ENCODE data around the gene PLA2G2F.
"Not testable (repeated sequence)": the region's sequence is repeated elsewhere in the genome, so short reads cannot be mapped to it uniquely, and the experiment has no call there.

Gene PLA2G2F

DNA sequence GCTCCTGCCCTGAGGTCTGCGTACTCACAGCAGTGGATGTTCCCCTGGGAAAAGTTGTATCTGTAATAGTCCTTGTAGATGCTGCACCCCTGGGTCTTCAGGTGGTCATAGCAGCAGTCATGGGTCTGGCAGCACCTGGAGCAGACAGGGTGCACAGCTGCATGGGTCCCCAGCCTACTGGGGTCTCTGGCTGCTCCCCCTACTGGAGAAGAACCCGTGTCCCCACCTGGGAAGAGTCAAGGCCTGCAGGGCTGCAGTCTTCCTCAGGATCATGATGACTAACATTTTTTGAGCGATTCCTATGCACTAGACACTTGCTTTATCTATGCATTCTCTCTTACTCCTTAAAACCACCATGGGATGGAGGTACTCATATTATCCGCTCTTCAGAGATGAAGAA lies 23.6 kb upstream of the PLA2G2F start:
- DNase-seq = no peak

DNA sequence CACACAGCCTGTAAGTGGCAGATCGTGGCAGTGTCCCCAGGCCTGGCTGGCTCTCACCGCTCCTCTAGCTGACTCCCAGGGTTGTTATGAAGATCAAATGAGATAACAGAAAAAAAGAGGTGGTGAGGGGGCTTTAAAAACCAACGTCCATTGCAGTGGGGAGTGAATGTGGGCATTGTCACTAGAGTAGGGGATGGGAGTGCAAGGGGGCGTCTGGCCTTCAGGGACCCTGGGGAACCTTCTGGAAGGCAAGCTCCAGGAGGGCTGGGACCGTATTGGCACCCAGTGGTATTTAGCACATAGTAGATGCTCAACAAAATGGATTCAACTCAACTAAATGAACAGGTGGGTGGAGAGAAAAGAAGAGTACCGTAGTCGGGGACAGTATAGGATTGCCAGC lies 23.2 kb upstream of the PLA2G2F start:
- no peak for DNase-seq

DNA sequence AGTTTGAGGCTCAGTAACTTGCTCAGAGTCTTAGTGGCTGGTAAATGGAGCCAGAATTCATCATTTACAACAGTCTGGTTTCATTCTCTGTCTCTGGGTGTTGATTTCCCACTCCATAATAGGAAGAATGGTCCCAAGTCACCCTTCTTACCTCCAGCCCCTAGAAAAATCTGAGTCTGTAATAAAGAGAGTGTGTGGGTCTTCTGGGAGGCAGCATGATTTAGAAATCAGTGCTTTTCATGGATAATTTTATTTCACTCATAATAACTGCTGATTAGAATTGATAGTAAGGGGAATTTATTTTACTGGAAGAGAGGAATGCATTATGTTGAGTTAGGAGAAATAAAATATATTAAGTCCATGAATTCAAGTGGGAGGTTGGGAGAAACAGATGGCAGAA lies 21.9 kb upstream of the PLA2G2F start:
- no peak for DNase-seq

DNA sequence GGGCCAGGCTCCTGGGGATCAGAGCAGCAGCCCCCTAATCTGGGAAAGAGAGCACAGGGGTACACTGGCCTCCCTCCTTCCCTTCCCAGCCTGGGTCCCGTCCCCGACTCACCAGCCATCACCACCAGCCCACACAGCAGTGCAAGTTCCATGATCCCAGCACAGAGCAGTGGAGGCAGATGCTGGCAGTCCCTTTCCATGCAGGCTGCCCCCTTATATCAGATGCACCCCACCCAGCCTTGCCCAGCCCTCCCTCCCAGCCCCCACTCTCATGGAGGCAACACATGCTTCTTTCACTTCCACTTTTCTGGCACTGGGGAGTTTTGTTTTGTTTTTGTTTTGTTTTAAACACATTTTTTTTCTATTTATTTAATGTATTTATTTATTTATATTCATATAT lies 19.8 kb upstream of the PLA2G2F start, which contains the start of gene PLA2G2D:
PLA2G2D (minus strand) TSS at position 190 of the 400 bp plus-strand sequence; CDS start at position 152, 38 bp downstream.
- no peak for DNase-seq

DNA sequence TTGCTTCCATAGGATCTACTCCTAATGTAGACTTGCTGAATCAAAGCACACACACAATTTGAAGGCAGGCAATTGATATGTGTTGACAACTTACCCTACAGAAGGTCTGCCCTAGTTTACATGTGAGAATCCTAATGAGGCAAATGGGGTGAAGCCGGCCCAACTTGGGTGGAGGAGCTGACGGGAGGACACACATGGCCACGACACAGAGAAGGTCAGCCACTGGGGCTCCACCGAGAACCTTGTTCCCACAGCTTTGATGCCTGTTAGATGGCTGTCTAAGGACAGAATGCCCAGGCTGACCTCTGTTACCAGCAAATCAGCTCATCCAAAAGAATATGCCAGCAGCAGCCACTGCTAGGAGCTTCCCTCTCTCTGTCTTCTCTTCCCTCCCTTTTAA lies 18.3 kb upstream of the PLA2G2F start:
- DNase-seq = no peak

DNA sequence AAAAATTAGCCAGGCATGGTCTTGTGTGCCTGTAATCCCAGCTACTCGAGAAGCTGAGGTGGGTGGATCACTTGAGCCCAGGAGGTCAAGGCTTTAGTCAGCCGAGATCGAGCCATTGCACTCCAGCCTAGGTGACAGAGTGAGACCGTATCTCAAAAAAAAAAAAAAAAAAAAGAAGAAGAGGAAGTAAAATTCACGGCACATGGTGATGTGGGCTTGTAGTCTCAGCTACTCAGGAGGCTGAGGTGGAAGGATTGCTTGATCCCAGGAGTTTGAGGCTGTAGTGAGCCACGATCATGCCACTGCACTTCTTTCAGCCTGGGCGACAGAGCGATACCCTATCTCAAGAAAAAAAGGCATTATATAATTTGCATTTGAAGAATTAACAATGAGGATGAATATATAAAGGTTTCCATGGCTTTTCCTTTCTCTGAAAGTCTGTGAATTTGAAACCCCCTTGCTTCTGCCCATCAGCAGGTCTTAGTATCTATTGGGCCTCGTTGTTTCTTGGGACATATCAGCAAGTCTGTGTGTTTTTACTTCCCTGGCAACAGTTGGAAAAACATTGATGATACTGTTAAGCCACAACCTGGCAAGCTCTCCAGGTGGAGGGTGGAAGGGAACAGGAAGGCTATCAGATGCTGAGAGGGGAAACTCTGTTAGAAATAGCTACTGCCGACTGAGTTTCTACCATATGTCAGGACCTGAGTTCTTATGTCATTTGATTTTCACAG lies 15.2 kb upstream of the PLA2G2F start:
- peak; percentile 50 for DNase-seq

DNA sequence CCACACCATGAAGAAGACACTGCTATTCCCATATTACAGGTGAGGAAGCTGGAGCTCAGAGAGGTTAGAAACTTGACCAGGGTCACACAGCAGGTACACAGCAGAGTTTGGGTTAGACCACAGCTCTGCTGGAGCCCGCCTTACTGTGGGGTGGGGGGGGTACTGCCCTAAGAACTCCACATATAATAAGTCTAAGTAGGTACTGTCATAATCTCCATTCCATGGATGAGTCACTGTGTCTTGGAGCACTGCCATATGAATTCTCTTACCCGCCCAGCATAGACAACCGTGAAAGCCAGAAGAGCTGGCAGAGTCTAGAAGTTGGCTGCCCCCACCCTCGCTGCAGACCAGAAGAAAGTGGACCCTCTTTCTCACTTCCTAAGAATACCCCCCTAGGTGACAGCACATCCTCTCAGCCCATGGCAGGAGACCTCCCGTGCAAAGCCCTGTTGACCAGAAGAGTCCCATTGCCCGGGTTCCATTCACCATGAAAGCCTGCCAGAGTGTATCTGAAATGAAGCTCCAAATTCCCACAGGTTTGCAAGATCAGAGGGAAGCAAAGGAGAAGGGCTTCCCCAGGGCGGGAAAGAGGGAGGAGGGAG lies 14.6 kb upstream of the PLA2G2F start:
- peak; percentile 73 for DNase-seq

DNA sequence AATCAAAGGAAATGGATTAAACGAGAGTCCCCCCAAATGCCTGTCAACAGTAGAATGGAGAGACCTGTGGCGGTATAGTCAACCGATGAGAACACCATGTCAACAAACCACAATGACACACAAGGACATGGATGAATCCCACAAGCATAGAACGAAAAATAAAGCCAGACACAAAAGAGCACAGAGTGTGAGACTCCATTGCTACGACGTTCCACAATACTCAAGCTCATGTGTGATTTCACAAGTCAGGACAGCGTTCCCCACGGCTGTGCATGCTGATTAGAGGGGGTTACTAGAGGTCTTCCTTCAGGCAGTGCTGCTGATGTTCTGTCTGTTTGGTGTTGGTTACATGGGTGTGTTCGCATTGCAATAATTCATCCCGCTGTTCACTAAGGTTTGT lies 14.0 kb upstream of the PLA2G2F start:
- DNase-seq = peak; percentile 14

DNA sequence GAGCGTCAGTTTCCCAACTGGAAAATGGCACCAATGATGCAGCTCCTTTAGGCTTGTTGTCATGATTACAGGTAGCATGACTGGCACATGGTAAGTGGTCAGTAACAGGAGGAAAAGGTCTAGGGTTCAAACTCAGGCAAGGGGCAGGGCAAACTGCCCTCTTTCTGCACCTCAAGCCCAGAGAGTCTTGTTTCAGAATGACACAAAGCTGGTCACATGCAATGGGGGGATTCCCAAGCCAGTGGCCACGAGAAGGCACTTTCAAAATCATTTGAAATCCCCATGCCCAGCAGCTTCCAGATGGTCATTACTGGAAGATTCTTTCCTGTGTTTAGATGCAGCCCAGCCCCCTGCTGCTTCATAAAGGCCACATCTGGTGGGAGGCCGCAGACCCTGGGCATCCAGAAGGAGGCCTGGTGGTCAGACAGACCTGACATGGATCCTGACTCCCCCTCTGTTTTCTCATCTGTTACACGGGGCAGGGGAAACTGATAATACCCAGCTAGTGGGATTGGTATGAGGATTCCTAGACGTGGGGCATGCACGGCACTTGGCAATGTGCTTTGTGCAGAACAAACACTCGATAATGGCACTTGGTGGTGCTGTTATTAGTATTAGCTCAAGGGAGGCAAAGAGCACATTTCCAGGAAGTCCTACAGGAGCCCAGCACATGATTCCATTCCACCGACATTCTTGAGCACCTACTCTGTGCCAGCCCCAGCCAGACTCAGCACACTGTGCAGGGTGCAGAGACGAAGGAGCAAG lies 12.9 kb upstream of the PLA2G2F start:
- DNase-seq = no peak

DNA sequence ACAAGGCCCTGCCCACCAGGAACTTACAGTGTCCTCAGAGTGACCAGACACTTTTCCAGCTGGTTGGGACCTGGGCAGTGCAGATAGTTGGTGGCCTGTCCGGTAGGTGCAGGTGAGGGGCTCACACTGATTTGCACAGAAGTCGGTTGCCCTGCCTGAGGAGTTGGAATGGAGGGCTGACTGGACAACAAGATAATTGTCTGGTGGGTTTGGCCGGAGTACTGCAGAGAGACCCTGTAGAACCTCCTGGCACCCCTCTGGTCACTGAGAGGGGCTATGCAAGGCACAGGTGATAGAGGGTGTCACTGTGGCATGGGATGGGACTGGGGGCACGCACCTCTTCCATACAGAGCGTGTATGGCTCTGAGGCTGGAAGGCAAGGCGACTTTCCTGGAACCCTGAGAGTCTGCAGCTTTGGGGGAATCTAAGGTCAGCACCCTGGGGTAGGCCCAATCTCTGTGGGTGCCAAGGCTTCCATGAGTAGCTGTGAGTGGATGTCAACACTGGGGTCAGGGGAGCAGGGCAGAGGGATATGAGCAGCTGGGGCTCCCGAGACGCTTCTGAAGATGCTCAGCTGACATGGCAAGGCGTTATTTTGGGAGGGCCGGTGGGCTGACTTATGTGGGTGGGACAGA lies 12.2 kb upstream of the PLA2G2F start:
- no peak for DNase-seq

DNA sequence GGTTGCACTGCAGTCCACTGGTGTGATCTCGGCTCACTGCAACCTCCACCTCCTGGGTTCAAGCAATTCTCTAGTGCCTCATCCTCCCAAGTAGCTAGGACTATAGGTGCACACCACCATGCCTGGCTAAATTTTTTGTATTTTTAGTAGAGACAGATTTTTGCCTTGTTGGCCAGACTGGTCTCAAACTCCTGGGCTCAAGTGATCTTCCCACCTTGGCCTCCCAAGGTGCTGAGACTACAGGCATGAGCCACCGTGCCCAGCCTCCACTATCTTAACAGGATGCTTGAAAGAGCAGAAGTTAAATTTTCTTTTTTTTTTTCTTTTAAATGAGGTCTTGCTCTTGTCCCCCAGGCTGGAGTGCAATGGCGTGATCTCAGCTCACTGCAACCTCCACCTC lies 8.6 kb upstream of the PLA2G2F start:
- DNase-seq = not testable (repeated sequence)

DNA sequence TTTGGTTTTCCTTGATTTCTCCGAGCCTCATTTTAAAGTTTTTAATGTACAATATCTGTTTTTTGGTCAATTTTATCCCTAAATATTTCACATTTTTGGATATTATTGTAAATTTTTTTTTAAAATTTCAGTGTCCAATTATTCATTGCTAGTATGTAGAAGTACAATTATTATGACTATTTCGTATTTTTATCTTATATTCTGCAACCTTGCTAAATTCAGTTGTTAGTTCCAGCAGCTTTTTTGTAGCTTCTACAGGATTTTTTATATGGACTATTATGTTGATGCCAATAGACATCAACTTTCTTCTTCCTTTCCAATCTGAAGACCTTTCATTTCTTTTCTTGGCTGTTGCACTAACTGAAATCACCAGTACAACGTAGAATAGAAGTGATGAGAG lies 4.1 kb upstream of the PLA2G2F start:
- no peak for DNase-seq

DNA sequence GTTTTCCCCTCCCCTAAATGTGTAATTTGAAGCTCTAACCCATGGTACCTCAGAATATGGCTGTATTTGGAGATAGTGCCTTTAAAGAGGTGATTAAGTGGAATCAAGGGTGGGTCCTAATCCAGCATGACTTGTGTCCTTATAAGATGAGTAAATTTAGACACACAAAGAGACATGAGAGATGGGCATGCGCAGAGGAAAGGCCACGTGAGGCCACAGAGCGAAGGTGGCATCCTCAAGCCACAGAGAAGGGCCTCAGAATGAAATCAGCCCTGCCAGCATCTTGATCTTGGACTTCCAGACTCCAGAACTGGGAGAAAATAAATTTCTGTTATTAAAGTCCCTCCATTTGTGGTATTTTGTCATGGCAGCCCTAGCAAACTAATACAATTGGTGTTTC lies 2.9 kb upstream of the PLA2G2F start:
- DNase-seq = no peak

DNA sequence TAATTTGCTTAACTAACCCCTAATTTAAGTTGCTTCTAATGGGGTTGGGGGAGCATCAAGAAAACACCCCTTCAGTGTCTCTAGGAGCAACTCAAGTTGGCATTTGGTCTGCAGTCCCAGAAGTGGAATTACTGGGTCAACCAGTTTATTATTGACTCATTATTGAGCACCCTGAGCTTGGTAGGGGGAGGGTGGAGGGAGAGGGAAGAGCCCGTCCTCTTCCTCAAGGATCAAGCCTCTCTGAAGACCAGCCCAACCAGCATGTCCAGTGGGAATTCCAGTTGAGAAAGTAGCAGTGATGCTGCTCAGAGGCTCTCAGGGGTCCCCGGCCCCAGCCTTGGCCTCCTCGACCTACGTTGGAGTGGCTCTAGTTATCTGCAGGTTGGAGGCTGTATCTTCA lies 2.1 kb upstream of the PLA2G2F start:
- no peak for DNase-seq

DNA sequence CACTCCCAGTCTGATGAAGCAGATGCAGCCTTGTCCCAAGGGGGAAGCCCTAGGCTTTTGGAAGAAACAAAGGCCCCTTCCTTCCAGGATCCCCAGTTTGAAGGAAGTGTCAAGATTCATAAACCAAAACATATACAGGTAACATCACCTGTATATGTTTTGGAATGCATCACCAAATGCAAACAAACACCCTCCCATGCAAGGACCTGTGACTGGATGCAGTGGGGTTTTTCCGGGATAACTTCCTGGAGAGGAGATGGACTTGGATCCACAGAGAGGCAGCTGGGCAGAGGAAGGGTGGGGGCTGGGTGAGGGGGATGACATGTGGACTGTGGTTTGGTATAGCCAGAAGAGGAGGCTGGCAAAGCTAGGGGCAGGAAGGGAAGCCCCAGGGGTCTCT lies 1.5 kb upstream of the PLA2G2F start:
- no peak for DNase-seq

DNA sequence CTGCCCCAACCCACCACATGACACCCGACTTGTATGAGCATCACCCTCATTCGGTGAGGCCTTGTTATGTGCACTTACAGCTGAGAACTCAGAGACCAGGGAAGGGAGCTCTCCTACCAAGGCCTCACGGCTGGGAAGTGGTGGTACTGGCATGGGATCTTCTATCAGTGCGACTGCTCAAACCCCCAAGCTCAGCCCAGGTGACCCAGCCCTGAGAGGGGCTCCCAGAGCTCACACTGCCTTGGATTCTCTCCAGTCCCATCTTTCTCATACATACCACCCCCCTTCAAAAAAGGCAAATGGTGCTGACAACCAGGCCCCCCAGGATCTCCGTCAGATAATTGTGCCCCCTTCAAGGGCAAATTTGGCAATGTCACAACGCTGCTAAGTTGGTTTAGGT lies 777 bp upstream of the PLA2G2F start:
- DNase-seq = no peak

DNA sequence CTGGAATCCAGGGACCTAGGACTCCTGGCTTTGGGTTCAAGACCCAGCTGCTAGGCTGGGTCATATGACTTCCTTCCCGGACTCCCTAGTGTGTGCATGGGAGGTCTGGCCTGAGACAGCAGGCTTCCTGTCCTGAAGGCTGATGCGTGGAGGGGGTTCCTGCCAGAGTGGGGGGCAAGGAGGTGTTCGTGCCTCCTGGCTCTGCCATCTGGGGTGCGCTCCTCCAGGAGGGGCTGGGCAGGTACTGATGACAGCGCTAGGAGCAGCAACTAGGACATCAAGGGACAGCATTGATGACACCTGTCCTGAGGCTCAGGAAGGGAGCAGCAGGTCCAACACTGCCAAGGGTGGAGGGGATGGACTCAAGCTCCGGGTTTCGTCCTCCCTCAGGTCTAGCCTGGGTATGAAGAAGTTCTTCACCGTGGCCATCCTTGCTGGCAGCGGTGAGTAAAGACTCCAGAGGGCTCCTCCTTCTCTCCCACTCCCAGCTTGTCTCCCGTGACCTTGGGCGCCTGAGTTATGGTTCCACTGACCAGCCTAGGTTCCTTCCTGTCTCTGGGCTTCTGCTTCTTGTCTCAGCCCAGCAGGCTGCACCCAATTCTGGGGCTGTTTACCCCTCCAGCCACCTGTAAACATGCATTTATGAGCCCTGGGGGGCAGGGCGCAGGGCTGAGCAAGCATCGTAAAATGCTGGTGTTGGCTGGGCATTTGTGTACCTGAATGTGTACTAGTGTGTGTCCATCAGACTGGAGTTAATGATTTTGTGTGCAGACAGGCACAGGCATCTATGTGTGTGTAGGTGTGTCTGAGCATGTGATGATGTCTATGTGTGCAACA lies 871 bp downstream of the PLA2G2F start:
- no peak for DNase-seq

DNA sequence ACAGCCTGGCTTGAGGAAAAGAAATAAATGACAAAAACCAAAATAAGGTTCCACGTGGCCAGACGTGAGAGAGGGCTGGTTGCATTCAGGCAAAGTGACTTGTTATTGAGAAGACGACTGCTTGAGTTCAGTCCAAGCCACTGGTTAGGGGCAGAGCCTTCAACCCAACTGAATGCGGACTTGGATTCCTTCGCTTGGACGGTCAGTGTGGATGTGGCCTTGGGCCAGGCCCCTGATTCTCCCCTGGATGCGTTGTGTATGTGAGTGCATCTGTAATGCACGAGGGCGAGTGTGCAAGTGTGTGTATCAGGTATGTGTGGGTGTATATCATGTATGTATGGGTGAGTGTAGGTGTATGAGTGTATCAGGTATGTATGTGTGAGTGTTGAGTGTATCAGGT lies 1.9 kb downstream of the PLA2G2F start:
- DNase-seq = no peak

DNA sequence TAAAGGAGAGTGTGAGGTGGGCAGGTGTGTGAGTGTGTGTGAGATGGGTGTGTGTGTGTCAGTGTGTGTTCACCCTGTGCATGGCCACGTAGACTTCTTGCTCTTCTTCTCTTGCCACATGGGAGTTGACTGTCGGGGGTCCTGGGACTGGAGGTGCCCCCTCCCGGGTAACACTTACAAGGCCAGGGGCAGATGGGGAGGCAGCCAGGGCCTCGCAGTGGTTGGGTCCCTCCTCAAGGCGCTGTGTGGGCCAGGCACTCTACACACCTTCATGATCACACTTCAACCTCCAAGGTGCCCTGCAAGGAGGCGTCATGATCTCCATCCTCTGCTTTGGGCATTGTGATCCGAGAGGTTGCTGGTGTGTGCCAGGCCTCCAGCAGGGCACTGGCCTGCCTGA lies 2.3 kb downstream of the PLA2G2F start:
- no peak for DNase-seq

DNA sequence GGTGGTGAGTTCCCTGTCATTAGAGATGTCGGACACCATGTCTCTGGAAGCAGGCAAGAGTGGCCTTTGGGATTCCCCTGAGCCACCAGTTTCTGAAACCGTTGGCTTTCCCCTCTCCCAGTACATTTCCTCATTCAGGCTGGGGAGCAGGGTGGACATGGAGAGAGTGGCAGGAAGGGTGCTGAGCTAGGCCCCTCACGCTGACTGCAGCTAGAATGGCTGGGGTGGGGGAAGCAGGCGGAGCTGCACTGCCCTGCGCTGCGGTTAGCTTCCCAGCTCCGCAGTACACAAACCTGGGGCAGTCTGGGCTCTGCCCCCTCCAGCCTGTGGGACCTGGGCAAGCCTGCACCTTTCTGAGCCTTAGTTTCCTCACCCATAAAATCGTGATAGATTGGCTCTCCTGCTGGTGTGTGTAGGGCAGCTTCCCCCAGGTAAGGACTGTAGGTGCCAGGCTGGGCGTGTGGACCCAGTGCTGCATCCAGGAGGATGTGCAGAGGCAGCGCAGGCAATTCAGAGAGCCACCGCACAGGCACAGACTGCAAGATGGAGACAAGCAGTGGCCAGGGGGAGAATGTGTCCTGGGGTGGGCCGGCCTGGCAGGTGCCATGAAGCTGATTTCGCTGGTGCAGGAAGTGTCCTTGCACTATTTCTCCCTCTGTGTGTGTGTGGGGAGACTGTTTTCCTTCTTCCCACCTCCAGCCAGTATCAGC lies 3.0 kb downstream of the PLA2G2F start:
- DNase-seq = no peak

DNA sequence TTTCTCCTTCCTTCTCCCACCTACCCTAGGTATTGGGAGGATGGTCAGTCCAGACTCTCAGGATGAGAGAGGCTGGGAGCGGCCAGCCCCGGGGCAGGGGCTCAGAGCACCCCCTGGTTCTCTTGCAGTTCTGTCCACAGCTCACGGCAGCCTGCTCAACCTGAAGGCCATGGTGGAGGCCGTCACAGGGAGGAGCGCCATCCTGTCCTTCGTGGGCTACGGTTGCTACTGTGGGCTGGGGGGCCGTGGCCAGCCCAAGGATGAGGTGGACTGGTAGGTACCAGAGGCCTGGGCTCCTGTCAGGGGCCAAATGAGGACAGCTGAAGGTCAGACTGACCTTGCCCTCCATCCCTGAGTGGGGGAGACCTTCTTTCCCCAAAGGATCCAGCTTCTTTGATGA lies 4.2 kb downstream of the PLA2G2F start:
- no peak for DNase-seq

Data from OCI-M1 (cell line).